NT2/D1 (cell line): Measurements from ENCODE around the gene ADCY3.

Source experiments
- YY1 ChIP-seq: IDR thresholded peaks from 2 replicates; pipeline ENCODE4 v1.6.1; 2011; ENCODE audit not compliant: insufficient read length, insufficient read depth
- ZNF274 ChIP-seq: IDR thresholded peaks from 2 replicates; pipeline ENCODE4 v1.6.1; 2011; ENCODE audit warnings: mild to moderate bottlenecking, low read depth, low read length

GRCh38 chr2:24771764-24772586, 148.1 kb downstream of the ADCY3 start:
- TF ChIP-seq ZNF274 = no peak
- no peak for TF ChIP-seq YY1
